Measurements from ENCODE around the gene SCRN3. TPM values are rescaled to one million over a fixed set of nuclear protein-coding genes. Genes with fewer than 3 reads are reported as not detected.

SCRN3 gene
- total RNA-seq, 2 experiments from 2014 or later = 16.9 to 20.9 TPM

GRCh38 chr2:174431902-174432301 lies 36.4 kb downstream of the SCRN3 start:
- ATAC-seq (no peak), DNase-seq (no peak)
- H3K27me3 Mint-ChIP-seq = no peaks in the 10 kb centered on the region
- H3K9me3 Mint-ChIP-seq (ENCODE audit: low read depth) = no peaks in the 10 kb centered on the region
- CTCF ChIA-PET = no interaction called here
- peaks cover 19% of the 10 kb centered on the region for H3K36me3 Mint-ChIP-seq
- no peak overlapping the region for H3K27ac Mint-ChIP-seq
- H3K4me3 Mint-ChIP-seq = no peak overlapping the region
- H3K4me1 Mint-ChIP-seq = no peaks in the 10 kb centered on the region

GRCh38 chr2:174436351-174436750 lies 40.8 kb downstream of the SCRN3 start:
- Mint-ChIP-seq H3K4me1 (no peaks in the 10 kb centered on the region), H3K27ac (no peak overlapping the region), H3K4me3 (no peak overlapping the region), H3K27me3 (no peaks in the 10 kb centered on the region), H3K9me3 (ENCODE audit: low read depth) (no peaks in the 10 kb centered on the region), H3K36me3 (peaks cover 7% of the 10 kb centered on the region)
- CTCF ChIA-PET = no interaction called here
- no peak for ATAC-seq
- DNase-seq = no peak

- CTCF ChIA-PET = interaction anchor here (0.9 to 1.1 kb wide), 2 partner anchors 8 to 99 kb away, joined by 3 read pairs; no protein-coding TSS in a partner anchor
- no peaks in the 10 kb centered on the region for H3K4me1 Mint-ChIP-seq
- ATAC-seq = no peak
- H3K27ac Mint-ChIP-seq = no peak overlapping the region
- no peak for DNase-seq
- H3K9me3 Mint-ChIP-seq (ENCODE audit: low read depth) = no peaks in the 10 kb centered on the region
- peaks cover 5% of the 10 kb centered on the region for H3K36me3 Mint-ChIP-seq
- H3K4me3 Mint-ChIP-seq = no peak overlapping the region
- H3K27me3 Mint-ChIP-seq = no peaks in the 10 kb centered on the region
These were observed 42.8 kb downstream of the SCRN3 start for GRCh38 chr2:174438146-174438886.

- H3K27me3 Mint-ChIP-seq = no peaks in the 10 kb centered on the region
- H3K9me3 Mint-ChIP-seq (ENCODE audit: low read depth) = no peaks in the 10 kb centered on the region
- DNase-seq = no peak
- H3K27ac Mint-ChIP-seq = no peak overlapping the region
- CTCF ChIA-PET = no interaction called here
- H3K36me3 Mint-ChIP-seq = peaks cover 3% of the 10 kb centered on the region
- no peak overlapping the region for H3K4me3 Mint-ChIP-seq
- no peaks in the 10 kb centered on the region for H3K4me1 Mint-ChIP-seq
- ATAC-seq = no peak
These were observed 43.8 kb downstream of the SCRN3 start for GRCh38 chr2:174439323-174439722.

GRCh38 chr2:174439950-174440349 lies 44.4 kb downstream of the SCRN3 start:
- H3K27ac Mint-ChIP-seq = no peak overlapping the region
- peaks cover 3% of the 10 kb centered on the region for H3K36me3 Mint-ChIP-seq
- no peak overlapping the region for H3K4me3 Mint-ChIP-seq
- H3K9me3 Mint-ChIP-seq (ENCODE audit: low read depth) = no peaks in the 10 kb centered on the region
- H3K27me3 Mint-ChIP-seq = no peaks in the 10 kb centered on the region
- CTCF ChIA-PET = no interaction called here
- DNase-seq (no peak), ATAC-seq (no peak)
- no peaks in the 10 kb centered on the region for H3K4me1 Mint-ChIP-seq

- Mint-ChIP-seq H3K4me1 (no peaks in the 10 kb centered on the region), H3K27me3 (no peaks in the 10 kb centered on the region), H3K9me3 (ENCODE audit: low read depth) (no peaks in the 10 kb centered on the region), H3K36me3 (peaks cover 1% of the 10 kb centered on the region), H3K27ac (no peak overlapping the region), H3K4me3 (no peak overlapping the region)
- ATAC-seq (no peak), DNase-seq (no peak)
- CTCF ChIA-PET = interaction anchor here (1.2 kb wide), 1 partner anchor 25 kb away, joined by 3 read pairs; no protein-coding TSS in a partner anchor
These were observed 47.3 kb downstream of the SCRN3 start for GRCh38 chr2:174442546-174443510.

- ATAC-seq (no peak), DNase-seq (no peak)
- Mint-ChIP-seq H3K27ac (no peak overlapping the region), H3K27me3 (no peaks in the 10 kb centered on the region), H3K4me1 (no peaks in the 10 kb centered on the region), H3K9me3 (ENCODE audit: low read depth) (no peaks in the 10 kb centered on the region), H3K36me3 (peaks cover 5% of the 10 kb centered on the region), H3K4me3 (no peak overlapping the region)
- CTCF ChIA-PET = interaction anchor here (1.3 kb wide), 1 partner anchor 17 kb away, joined by 4 read pairs; no protein-coding TSS in a partner anchor
These were observed 49.2 kb downstream of the SCRN3 start for GRCh38 chr2:174444761-174445160.

- CTCF ChIA-PET = interaction anchor here (1.1 to 1.3 kb wide), 2 partner anchors 17 to 75 kb away, joined by 4 to 5 read pairs; no protein-coding TSS in a partner anchor
- no peaks in the 10 kb centered on the region for H3K27me3 Mint-ChIP-seq
- DNase-seq = no peak
These were observed 49.7 kb downstream of the SCRN3 start for GRCh38 chr2:174445248-174445647.

GRCh38 chr2:174446531-174446930 lies 51.0 kb downstream of the SCRN3 start:
- Mint-ChIP-seq H3K4me3 (no peak overlapping the region), H3K36me3 (peaks cover 4% of the 10 kb centered on the region), H3K4me1 (peaks cover 4% of the 10 kb centered on the region), H3K9me3 (ENCODE audit: low read depth) (no peaks in the 10 kb centered on the region), H3K27ac (no peak overlapping the region), H3K27me3 (no peaks in the 10 kb centered on the region)
- DNase-seq = no peak
- ATAC-seq = no peak
- CTCF ChIA-PET = interaction anchor here (1.0 to 2.3 kb wide), 4 partner anchors 8 to 101 kb away, joined by 3 to 8 read pairs (median 6); no protein-coding TSS in a partner anchor

More at GRCh38 chr2:174445248-174445647, 49.7 kb downstream of the SCRN3 start:
- Mint-ChIP-seq H3K4me1 (peaks cover 3% of the 10 kb centered on the region), H3K27ac (no peak overlapping the region), H3K36me3 (peaks cover 5% of the 10 kb centered on the region), H3K4me3 (no peak overlapping the region), H3K9me3 (ENCODE audit: low read depth) (no peaks in the 10 kb centered on the region)
- no peak for ATAC-seq

GRCh38 chr2:174449033-174449432 lies 53.5 kb downstream of the SCRN3 start:
- CTCF ChIA-PET = interaction anchor here (2.9 kb wide), 1 partner anchor 14 kb away, joined by 9 read pairs; no protein-coding TSS in a partner anchor
- peaks cover 10% of the 10 kb centered on the region for H3K36me3 Mint-ChIP-seq

GRCh38 chr2:174450021-174450816 lies 54.7 kb downstream of the SCRN3 start:
- ATAC-seq (no peak), DNase-seq (no peak)
- H3K27me3 Mint-ChIP-seq = no peaks in the 10 kb centered on the region
- CTCF ChIA-PET = interaction anchor here (1.2 to 2.9 kb wide), 2 partner anchors 13 to 97 kb away, joined by 3 to 9 read pairs; no protein-coding TSS in a partner anchor
- H3K4me3 Mint-ChIP-seq = no peak overlapping the region
- no peaks in the 10 kb centered on the region for H3K9me3 Mint-ChIP-seq (ENCODE audit: low read depth)
- peaks cover 10% of the 10 kb centered on the region for H3K36me3 Mint-ChIP-seq
- peaks cover 4% of the 10 kb centered on the region for H3K4me1 Mint-ChIP-seq
- H3K27ac Mint-ChIP-seq = no peak overlapping the region

More at GRCh38 chr2:174449033-174449432, 53.5 kb downstream of the SCRN3 start:
- DNase-seq (no peak), ATAC-seq (no peak)
- Mint-ChIP-seq H3K4me3 (no peak overlapping the region), H3K4me1 (peaks cover 4% of the 10 kb centered on the region), H3K9me3 (ENCODE audit: low read depth) (no peaks in the 10 kb centered on the region), H3K27me3 (no peaks in the 10 kb centered on the region), H3K27ac (no peak overlapping the region)

GRCh38 chr2:174454566-174454965 lies 59.0 kb downstream of the SCRN3 start:
- no peaks in the 10 kb centered on the region for H3K27me3 Mint-ChIP-seq
- CTCF ChIA-PET = interaction anchor here (1.2 kb wide), 1 partner anchor 243 kb away, joined by 3 read pairs; no protein-coding TSS in a partner anchor
- H3K4me1 Mint-ChIP-seq = peaks cover 4% of the 10 kb centered on the region
- H3K27ac Mint-ChIP-seq = no peak overlapping the region
- H3K4me3 Mint-ChIP-seq = no peak overlapping the region
- peaks cover 6% of the 10 kb centered on the region for H3K36me3 Mint-ChIP-seq
- ATAC-seq = no peak
- H3K9me3 Mint-ChIP-seq (ENCODE audit: low read depth) = no peaks in the 10 kb centered on the region
- DNase-seq = no peak

Data from activated CD8-positive, alpha-beta memory T cell treated with anti-CD3 and anti-CD28 coated beads, Interleukin-2, amount 10 ng/mL, durations not matched to agents 7 days and 5 days (primary cell).